Muscle layer of duodenum (tissue), 2 donors: ENCODE data around the gene ETDB.

ENCODE experiments used
- H3K27ac ChIP-seq: one replicate; pipeline ENCODE4 v1.7.0; 2013; ENCODE audit warnings: mild to moderate bottlenecking, low read length
- H3K27me3 ChIP-seq: one replicate; pipeline ENCODE4 v1.7.0; 2013; ENCODE audit warnings: low read depth, mild to moderate bottlenecking, control low read depth, low read length
- H3K36me3 ChIP-seq, 2 donors: one replicate each; pipeline ENCODE4 v1.7.0; 2013; ENCODE audit warnings: low read length in 2 of 2, control low read depth in 1 of 2, mild to moderate bottlenecking in 1 of 2; ENCODE audit not compliant: insufficient read depth in 2 of 2, control insufficient read depth in 1 of 2
- H3K4me1 ChIP-seq, 2 donors: one replicate each; pipeline ENCODE4 v1.7.0; 2013; ENCODE audit warnings: low read length in 2 of 2, mild to moderate bottlenecking in 2 of 2, control low read depth in 1 of 2, moderate library complexity in 1 of 2; ENCODE audit not compliant: insufficient read depth in 2 of 2, control insufficient read depth in 1 of 2
- H3K4me3 ChIP-seq, 2 donors: one replicate each; pipeline ENCODE4 v1.7.0; 2013; ENCODE audit warnings: low read length in 2 of 2, low read depth in 1 of 2, mild to moderate bottlenecking in 1 of 2
- H3K9me3 ChIP-seq, 2 donors: one replicate each; pipeline ENCODE4 v1.7.0; 2013; ENCODE audit warnings: low read length in 2 of 2, control low read depth in 1 of 2, mild to moderate bottlenecking in 1 of 2; ENCODE audit not compliant: control insufficient read depth in 1 of 2
- donor health status: healthy.

Gene ETDB

DNA sequence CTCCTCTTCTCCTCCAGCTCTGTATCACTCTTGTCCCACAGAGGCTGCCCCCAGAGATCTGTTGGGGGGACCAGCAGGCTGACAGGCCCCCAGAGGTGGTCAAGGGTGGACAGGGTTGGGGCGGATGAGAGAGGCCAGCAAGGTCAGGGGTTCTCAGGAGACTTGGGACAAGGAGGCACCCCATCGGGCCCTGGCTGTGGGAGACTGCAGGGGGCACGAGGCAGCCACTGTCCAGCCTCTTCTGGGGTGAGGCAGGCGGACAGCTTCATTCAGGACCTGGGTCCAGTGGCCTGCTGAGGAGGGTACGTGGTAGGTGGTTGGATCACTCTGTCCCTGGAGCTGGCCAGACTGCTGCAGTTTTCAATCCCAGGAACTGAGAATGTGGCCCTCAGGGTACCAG is 24.6 kb downstream of the ETDB start:
- no peaks in the 10 kb centered on the region for H3K27me3 ChIP-seq
- H3K4me1 ChIP-seq: no peaks in the 10 kb centered on the region
- H3K36me3 ChIP-seq: no peaks in the 10 kb centered on the region
- H3K9me3 ChIP-seq: no peaks in the 10 kb centered on the region
- no peak overlapping the region for H3K4me3 ChIP-seq
- H3K27ac ChIP-seq: no peak overlapping the region

- Histone ChIP-seq H3K27me3 (no peaks in the 10 kb centered on the region), H3K27ac (no peak overlapping the region), H3K4me3 (no peak overlapping the region), H3K9me3 (no peaks in the 10 kb centered on the region), H3K4me1 (no peaks in the 10 kb centered on the region), H3K36me3 (no peaks in the 10 kb centered on the region)
Measured at GRCh38 chrX:135094726-135095125, 25.6 kb downstream of the ETDB start.

GRCh38 chrX:135089126-135089525 is 31.2 kb downstream of the ETDB start:
- Histone ChIP-seq H3K27me3 (no peaks in the 10 kb centered on the region), H3K4me3 (no peak overlapping the region), H3K36me3 (no peaks in the 10 kb centered on the region), H3K9me3 (no peaks in the 10 kb centered on the region), H3K27ac (no peak overlapping the region), H3K4me1 (no peaks in the 10 kb centered on the region)

- Histone ChIP-seq H3K4me1 (no peaks in the 10 kb centered on the region), H3K27ac (no peak overlapping the region), H3K36me3 (no peaks in the 10 kb centered on the region), H3K9me3 (no peaks in the 10 kb centered on the region), H3K4me3 (no peak overlapping the region), H3K27me3 (no peaks in the 10 kb centered on the region)
Measured at GRCh38 chrX:135087867-135088266, 32.5 kb downstream of the ETDB start.

DNA sequence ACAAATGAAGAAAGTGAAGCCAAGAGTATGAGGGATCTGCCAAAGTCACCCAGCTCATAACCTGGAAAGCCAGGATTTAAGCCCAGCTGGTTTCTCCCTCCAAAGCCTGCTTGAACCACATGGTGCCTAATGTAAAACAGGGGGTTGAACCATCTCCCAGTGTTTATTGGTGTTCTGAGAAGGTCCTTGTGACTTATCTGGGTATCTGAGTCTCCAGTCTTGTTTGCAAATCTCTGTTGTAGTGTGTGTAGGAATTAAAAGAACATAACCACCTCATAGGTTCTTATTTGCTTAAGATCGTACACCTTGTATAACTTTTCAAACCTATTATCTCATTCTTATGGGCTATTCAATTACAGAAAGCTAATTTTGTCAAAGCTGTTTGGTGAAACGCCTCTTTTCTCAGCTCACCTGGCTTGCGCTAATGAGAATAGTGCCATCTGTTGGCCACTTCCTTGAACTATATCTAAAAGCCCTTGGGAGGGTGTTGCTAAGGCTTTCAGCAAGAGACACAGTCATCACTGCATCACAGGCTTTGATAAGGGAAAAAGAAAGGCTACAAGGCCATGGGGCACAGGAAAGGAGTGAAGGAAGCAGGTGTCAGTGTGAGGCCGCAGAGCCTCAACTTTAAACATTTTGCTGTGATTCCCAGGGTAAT is 34.0 kb downstream of the ETDB start:
- H3K27ac ChIP-seq: no peak overlapping the region
- H3K36me3 ChIP-seq: no peaks in the 10 kb centered on the region
- no peaks in the 10 kb centered on the region for H3K9me3 ChIP-seq

DNA sequence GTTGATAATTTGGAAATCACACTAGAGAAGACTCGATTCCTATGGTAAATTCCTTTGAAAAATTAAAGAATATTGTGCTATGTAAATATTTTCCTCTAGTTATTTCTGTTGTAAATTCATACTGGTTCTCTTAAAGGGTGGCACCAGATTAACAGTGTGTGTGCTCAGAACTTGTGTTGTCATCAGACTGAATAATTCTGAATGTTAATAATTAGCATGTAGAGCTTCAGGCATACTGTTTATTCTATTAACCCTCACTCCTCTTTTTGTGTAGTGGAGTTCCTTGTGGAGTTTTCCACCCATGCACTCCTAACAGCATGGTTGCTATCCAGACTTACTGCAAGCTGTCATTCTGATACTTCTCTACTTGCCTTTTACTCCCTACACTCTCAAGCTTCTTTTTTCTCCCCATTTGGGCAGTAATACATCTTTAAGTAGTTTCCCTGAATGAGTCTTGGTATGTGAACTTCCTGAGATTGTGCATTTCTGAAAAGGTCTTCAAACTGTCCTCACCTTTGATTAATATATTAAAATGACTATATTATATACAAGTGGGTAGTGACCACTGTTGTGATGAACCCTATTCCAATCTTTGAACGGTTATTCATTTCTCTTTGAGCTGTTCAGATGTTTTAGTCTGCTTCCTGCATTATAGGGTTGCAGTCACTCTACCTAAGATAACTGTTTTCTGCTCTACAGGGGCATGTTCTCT is 38.5 kb downstream of the ETDB start:
- Histone ChIP-seq H3K4me1 (no peaks in the 10 kb centered on the region), H3K27ac (no peak overlapping the region), H3K4me3 (no peak overlapping the region), H3K36me3 (no peaks in the 10 kb centered on the region), H3K9me3 (no peaks in the 10 kb centered on the region), H3K27me3 (no peaks in the 10 kb centered on the region)

More for the DNA sequence above, 34.0 kb downstream of the ETDB start:
- Histone ChIP-seq H3K4me3 (no peak overlapping the region), H3K27me3 (no peaks in the 10 kb centered on the region), H3K4me1 (no peaks in the 10 kb centered on the region)
